Neural progenitor cell (in vitro differentiated cells): Measurements from ENCODE around the gene GLT8D2.

Source experiments
- EZH2 ChIP-seq: fragments of 200-600 bp; sonication (generic); IDR thresholded peaks from 2 replicates; pipeline ENCODE4 v1.6.1; 2017; ENCODE audit warnings: antibody characterized with exemption, mild to moderate bottlenecking, moderate library complexity
- TF ChIP-seq, protein P1 (sequence below): fragments of 200-600 bp; sonication (generic); IDR thresholded peaks from 2 replicates; pipeline ENCODE4 v1.5.1; 2017; ENCODE audit warnings: antibody characterized with exemption, mild to moderate bottlenecking

DNA sequence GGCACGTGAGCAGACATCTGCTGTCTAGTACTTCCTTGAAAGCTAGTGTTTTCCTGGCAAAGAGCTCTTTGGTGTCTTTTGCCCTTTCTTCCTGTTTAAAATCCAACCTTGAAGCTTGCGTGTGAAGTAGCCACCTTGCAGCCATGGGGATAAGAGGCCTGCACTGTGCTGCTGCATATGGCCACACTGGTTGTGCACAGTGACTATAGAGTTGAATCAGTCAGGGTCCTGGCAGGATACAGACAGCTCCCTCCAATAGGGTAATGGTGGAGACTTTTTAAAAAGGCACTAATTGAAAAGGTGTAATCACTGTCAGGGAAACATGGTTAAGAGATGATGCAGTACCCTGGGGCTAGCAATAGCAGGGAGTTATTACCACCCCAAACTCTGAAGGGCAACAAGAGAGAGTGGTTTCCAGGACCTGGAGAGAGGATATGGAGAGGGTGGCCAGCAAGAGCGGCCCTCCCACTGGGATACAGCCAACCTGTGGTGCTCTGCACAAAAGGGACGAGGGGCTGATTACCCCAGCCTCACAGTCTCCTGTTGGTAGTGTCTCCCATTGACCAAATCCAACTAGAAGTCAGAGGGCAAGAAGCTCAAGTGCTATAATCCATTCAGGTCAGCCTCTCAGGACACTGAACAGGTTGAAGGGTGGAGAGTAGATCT lies 4.8 kb upstream of the GLT8D2 start:
- TF ChIP-seq, protein P1, sequence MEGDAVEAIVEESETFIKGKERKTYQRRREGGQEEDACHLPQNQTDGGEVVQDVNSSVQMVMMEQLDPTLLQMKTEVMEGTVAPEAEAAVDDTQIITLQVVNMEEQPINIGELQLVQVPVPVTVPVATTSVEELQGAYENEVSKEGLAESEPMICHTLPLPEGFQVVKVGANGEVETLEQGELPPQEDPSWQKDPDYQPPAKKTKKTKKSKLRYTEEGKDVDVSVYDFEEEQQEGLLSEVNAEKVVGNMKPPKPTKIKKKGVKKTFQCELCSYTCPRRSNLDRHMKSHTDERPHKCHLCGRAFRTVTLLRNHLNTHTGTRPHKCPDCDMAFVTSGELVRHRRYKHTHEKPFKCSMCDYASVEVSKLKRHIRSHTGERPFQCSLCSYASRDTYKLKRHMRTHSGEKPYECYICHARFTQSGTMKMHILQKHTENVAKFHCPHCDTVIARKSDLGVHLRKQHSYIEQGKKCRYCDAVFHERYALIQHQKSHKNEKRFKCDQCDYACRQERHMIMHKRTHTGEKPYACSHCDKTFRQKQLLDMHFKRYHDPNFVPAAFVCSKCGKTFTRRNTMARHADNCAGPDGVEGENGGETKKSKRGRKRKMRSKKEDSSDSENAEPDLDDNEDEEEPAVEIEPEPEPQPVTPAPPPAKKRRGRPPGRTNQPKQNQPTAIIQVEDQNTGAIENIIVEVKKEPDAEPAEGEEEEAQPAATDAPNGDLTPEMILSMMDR, result no peak
- no peak for TF ChIP-seq EZH2
